ENCODE data around the gene NAIF1.
"Not testable (repeated sequence)": the region's sequence is repeated elsewhere in the genome, so short reads cannot be mapped to it uniquely, and the experiment has no call there.

GRCh38 chr9:128111726-128112125, 44.6 kb upstream of the NAIF1 start:
- TF ChIP-seq, protein P1, sequence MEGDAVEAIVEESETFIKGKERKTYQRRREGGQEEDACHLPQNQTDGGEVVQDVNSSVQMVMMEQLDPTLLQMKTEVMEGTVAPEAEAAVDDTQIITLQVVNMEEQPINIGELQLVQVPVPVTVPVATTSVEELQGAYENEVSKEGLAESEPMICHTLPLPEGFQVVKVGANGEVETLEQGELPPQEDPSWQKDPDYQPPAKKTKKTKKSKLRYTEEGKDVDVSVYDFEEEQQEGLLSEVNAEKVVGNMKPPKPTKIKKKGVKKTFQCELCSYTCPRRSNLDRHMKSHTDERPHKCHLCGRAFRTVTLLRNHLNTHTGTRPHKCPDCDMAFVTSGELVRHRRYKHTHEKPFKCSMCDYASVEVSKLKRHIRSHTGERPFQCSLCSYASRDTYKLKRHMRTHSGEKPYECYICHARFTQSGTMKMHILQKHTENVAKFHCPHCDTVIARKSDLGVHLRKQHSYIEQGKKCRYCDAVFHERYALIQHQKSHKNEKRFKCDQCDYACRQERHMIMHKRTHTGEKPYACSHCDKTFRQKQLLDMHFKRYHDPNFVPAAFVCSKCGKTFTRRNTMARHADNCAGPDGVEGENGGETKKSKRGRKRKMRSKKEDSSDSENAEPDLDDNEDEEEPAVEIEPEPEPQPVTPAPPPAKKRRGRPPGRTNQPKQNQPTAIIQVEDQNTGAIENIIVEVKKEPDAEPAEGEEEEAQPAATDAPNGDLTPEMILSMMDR (IDR thresholded peaks at IDR 0.05), result not testable (repeated sequence)
- TF ChIP-seq POLR2A (IDR thresholded peaks at IDR 0.05), result not testable (repeated sequence)
